HEK293 (cell line): Measurements from ENCODE around the gene ASIC4.

ENCODE experiments used
- BCL11B ChIP-seq: fragments of 450-650 bp; formaldehyde crosslinking; IDR thresholded peaks from 2 replicates; pipeline ENCODE4 v1.5.1; 2016; ENCODE audit warnings: low read depth, missing biosample characterization, missing genetic modification characterization
- BCL6B ChIP-seq: fragments of 450-650 bp; formaldehyde crosslinking; IDR thresholded peaks from 2 replicates; pipeline ENCODE4 v1.5.1; 2017; ENCODE audit warnings: missing biosample characterization, missing genetic modification characterization
- FEZF1 ChIP-seq: fragments of 450-650 bp; formaldehyde crosslinking; IDR thresholded peaks from 2 replicates; pipeline ENCODE4 v1.5.1; 2016; ENCODE audit warnings: missing biosample characterization, missing genetic modification characterization
- REST ChIP-seq: fragments of 450-650 bp; formaldehyde crosslinking; IDR thresholded peaks from 2 replicates; pipeline ENCODE4 v1.5.1; 2016; ENCODE audit warnings: missing biosample characterization, missing genetic modification characterization
- SP2 ChIP-seq: fragments of 450-650 bp; formaldehyde crosslinking; IDR thresholded peaks from 2 replicates; pipeline ENCODE4 v1.5.1; 2016; ENCODE audit warnings: missing biosample characterization, missing genetic modification characterization
- ZNF157 ChIP-seq: fragments of 450-650 bp; formaldehyde crosslinking; IDR thresholded peaks from 2 replicates; pipeline ENCODE4 v1.5.1; 2016; ENCODE audit warnings: missing biosample characterization, missing genetic modification characterization
- ZNF221 ChIP-seq: fragments of 450-650 bp; formaldehyde crosslinking; IDR thresholded peaks from 2 replicates; pipeline ENCODE4 v1.5.1; 2017; ENCODE audit warnings: missing biosample characterization, missing genetic modification characterization, borderline replicate concordance
- ZNF26 ChIP-seq: fragments of 450-650 bp; formaldehyde crosslinking; IDR thresholded peaks from 2 replicates; pipeline ENCODE4 v1.5.1; 2016; ENCODE audit warnings: missing biosample characterization, missing genetic modification characterization
- ZNF350 ChIP-seq: fragments of 450-650 bp; formaldehyde crosslinking; IDR thresholded peaks from 2 replicates; pipeline ENCODE4 v1.5.0; 2017; ENCODE audit warnings: missing biosample characterization, mild to moderate bottlenecking, missing genetic modification characterization
- ZNF354C ChIP-seq: fragments of 450-650 bp; formaldehyde crosslinking; IDR thresholded peaks from 2 replicates; pipeline ENCODE4 v1.5.1; 2016; ENCODE audit warnings: missing biosample characterization, missing genetic modification characterization, low read depth, borderline replicate concordance
- ZNF37A ChIP-seq: fragments of 450-650 bp; IDR thresholded peaks from 2 replicates; pipeline ENCODE4 v1.5.1; 2018; ENCODE audit warnings: missing biosample characterization, missing genetic modification characterization
- ZNF394 ChIP-seq: fragments of 450-650 bp; formaldehyde crosslinking; IDR thresholded peaks from 2 replicates; pipeline ENCODE4 v1.5.1; 2016; ENCODE audit warnings: missing biosample characterization, missing genetic modification characterization, mild to moderate bottlenecking, moderate library complexity, borderline replicate concordance
- ZNF423 ChIP-seq: fragments of 450-650 bp; formaldehyde crosslinking; IDR thresholded peaks from 2 replicates; pipeline ENCODE4 v1.5.1; 2016; ENCODE audit warnings: missing biosample characterization, missing genetic modification characterization
- ZNF518A ChIP-seq: fragments of 450-650 bp; formaldehyde crosslinking; conservative IDR thresholded peaks from 2 replicates; pipeline ENCODE4 v1.5.1; 2016; ENCODE audit warnings: low read depth, missing biosample characterization, missing genetic modification characterization
- ZNF521 ChIP-seq: fragments of 450-650 bp; formaldehyde crosslinking; IDR thresholded peaks from 2 replicates; pipeline ENCODE4 v1.5.1; 2017; ENCODE audit warnings: missing biosample characterization, mild to moderate bottlenecking, missing genetic modification characterization
- ZNF548 ChIP-seq: fragments of 450-650 bp; formaldehyde crosslinking; IDR thresholded peaks from 2 replicates; pipeline ENCODE4 v1.5.1; 2016; ENCODE audit warnings: missing biosample characterization, missing genetic modification characterization
- ZNF580 ChIP-seq: fragments of 450-650 bp; formaldehyde crosslinking; IDR thresholded peaks from 2 replicates; pipeline ENCODE4 v1.5.1; 2016; ENCODE audit warnings: missing biosample characterization, missing genetic modification characterization
- ZNF600 ChIP-seq: fragments of 450-650 bp; formaldehyde crosslinking; IDR thresholded peaks from 2 replicates; pipeline ENCODE4 v1.5.1; 2016; ENCODE audit warnings: missing biosample characterization, missing genetic modification characterization
- ZNF610 ChIP-seq: fragments of 450-650 bp; formaldehyde crosslinking; IDR thresholded peaks from 2 replicates; pipeline ENCODE4 v1.5.1; 2016; ENCODE audit warnings: missing biosample characterization, missing genetic modification characterization, borderline replicate concordance
- ZNF645 ChIP-seq: fragments of 450-650 bp; formaldehyde crosslinking; IDR thresholded peaks from 2 replicates; pipeline ENCODE4; 2016; ENCODE audit warnings: missing biosample characterization, missing genetic modification characterization
- ZNF654 ChIP-seq: fragments of 450-650 bp; formaldehyde crosslinking; IDR thresholded peaks from 2 replicates; pipeline ENCODE4 v1.5.1; 2016; ENCODE audit warnings: low read depth, missing biosample characterization, missing genetic modification characterization
- ZNF670 ChIP-seq: fragments of 450-650 bp; formaldehyde crosslinking; IDR thresholded peaks from 2 replicates; pipeline ENCODE4 v1.5.1; 2016; ENCODE audit warnings: missing biosample characterization, missing genetic modification characterization, low read depth
- ZNF747 ChIP-seq: fragments of 450-650 bp; formaldehyde crosslinking; IDR thresholded peaks from 2 replicates; pipeline ENCODE4 v1.5.1; 2016; ENCODE audit warnings: missing biosample characterization, missing genetic modification characterization
- ZSCAN4 ChIP-seq: fragments of 450-650 bp; formaldehyde crosslinking; IDR thresholded peaks from 2 replicates; pipeline ENCODE4 v1.5.1; 2017; ENCODE audit warnings: missing biosample characterization, missing genetic modification characterization
- ZXDB ChIP-seq: fragments of 450-650 bp; formaldehyde crosslinking; IDR thresholded peaks from 2 replicates; pipeline ENCODE4 v1.5.1; 2016; ENCODE audit warnings: missing biosample characterization, missing genetic modification characterization

Gene ASIC4

GRCh38 chr2:219514196-219514761, at the start of gene ASIC4 (continued):
- TF ChIP-seq SP2 (tag by site-specific recombination) (no peak), REST (tag by site-specific recombination) (no peak), ZNF747 (no peak), ZNF654 (tag by site-specific recombination) (no peak), ZNF350 (tag by site-specific recombination) (no peak), FEZF1 (tag by site-specific recombination) (no peak), ZNF610 (peak; percentile 90; the same call in 1 of the 2 replicates), ZSCAN4 (no peak), ZNF600 (tag by site-specific recombination) (peak; percentile 66), ZNF580 (no peak), ZNF518A (tag by site-specific recombination) (no peak), ZNF521 (no peak), ZNF157 (no peak), ZNF354C (tag by site-specific recombination) (no peak), ZNF26 (tag by site-specific recombination) (no peak), ZNF423 (tag by site-specific recombination) (0 out of 2 replicates have a peak, but pooled peaks have one; percentile 14), ZNF394 (tag by site-specific recombination) (no peak; the same call in 1 of the 2 replicates), ZNF645 (tag by site-specific recombination) (no peak), ZNF37A (tag by site-specific recombination) (no peak), BCL6B (tag by site-specific recombination) (no peak), ZNF548 (tag by site-specific recombination) (no peak), ZNF221 (tag by site-specific recombination) (no peak), BCL11B (tag by site-specific recombination) (no peak), ZXDB (tag by site-specific recombination) (peak; percentile 67), ZNF670 (no peak)
